ENCODE measurements around the gene RSRC1.
A peak's percentile ranks its signal among the peaks of the same experiment; 100 is the strongest.
"Not testable (repeated sequence)": the region's sequence is repeated elsewhere in the genome, so short reads cannot be mapped to it uniquely, and the experiment has no call there.

The RSRC1 gene

GRCh38 chr3:158101335-158102241 lies 8.3 kb upstream of the RSRC1 start:
- DNase-seq: no peak

- DNase-seq: no peak
Measured at GRCh38 chr3:158102242-158103080, 7.4 kb upstream of the RSRC1 start.

- no peak for DNase-seq
Measured at GRCh38 chr3:158103081-158103886, 6.6 kb upstream of the RSRC1 start.

GRCh38 chr3:158103887-158104327 lies 6.0 kb upstream of the RSRC1 start:
- no peak for DNase-seq

GRCh38 chr3:158104431-158104921 lies 5.4 kb upstream of the RSRC1 start:
- DNase-seq: no peak

- peak; percentile 3 for DNase-seq
Measured at GRCh38 chr3:158105119-158105709, 4.7 kb upstream of the RSRC1 start.

- peak; percentile 53 for DNase-seq
Measured at GRCh38 chr3:158105710-158106253, 4.1 kb upstream of the RSRC1 start.

- peak; percentile 6 for DNase-seq
Measured at GRCh38 chr3:158106766-158107471, 3.0 kb upstream of the RSRC1 start.

GRCh38 chr3:158107605-158108444 lies 2.1 kb upstream of the RSRC1 start:
- no peak for DNase-seq

- DNase-seq: peak; percentile 5
Measured at GRCh38 chr3:158108445-158108985, 1.4 kb upstream of the RSRC1 start.

- no peak for DNase-seq
Measured at GRCh38 chr3:158109295-158109803, 540 bp upstream of the RSRC1 start.

- no peak for DNase-seq
Measured at GRCh38 chr3:158110658-158111018, 749 bp downstream of the RSRC1 start.

- DNase-seq: no peak
Measured at GRCh38 chr3:158111861-158112260, 2.0 kb downstream of the RSRC1 start.

- not testable (repeated sequence) for DNase-seq
Measured at GRCh38 chr3:158113595-158113994, 3.7 kb downstream of the RSRC1 start.

- DNase-seq: no peak
Measured at GRCh38 chr3:158120330-158120729, 10.4 kb downstream of the RSRC1 start.

- DNase-seq: no peak
Measured at GRCh38 chr3:158121295-158121694, 11.4 kb downstream of the RSRC1 start.

- DNase-seq: not testable (repeated sequence)
Measured at GRCh38 chr3:158122721-158123120, 12.8 kb downstream of the RSRC1 start.

GRCh38 chr3:158127250-158128219 lies 17.6 kb downstream of the RSRC1 start:
- peak; percentile 80 for DNase-seq

GRCh38 chr3:158128755-158129154 lies 18.9 kb downstream of the RSRC1 start:
- no peak for DNase-seq
